Neural cell (in vitro differentiated cells): ENCODE measurements around the gene SBNO1.

Experiments used
- POLR2AphosphoS5 ChIP-seq: IDR thresholded peaks from 2 replicates; pipeline ENCODE4 v1.6.1; 2012
- SMC3 ChIP-seq: fragments of 450-650 bp; conservative IDR thresholded peaks from 2 replicates; pipeline ENCODE4 v1.6.1; 2014; ENCODE audit warnings: antibody characterized with exemption, mild to moderate bottlenecking, moderate library complexity; ENCODE audit not compliant: poor library complexity
- TF ChIP-seq, protein P1 (sequence below): fragments of 450-650 bp; IDR thresholded peaks from 2 replicates; pipeline ENCODE4 v1.5.1; 2014; ENCODE audit warnings: antibody characterized with exemption, mild to moderate bottlenecking, moderate library complexity; ENCODE audit not compliant: poor library complexity, severe bottlenecking

DNA sequence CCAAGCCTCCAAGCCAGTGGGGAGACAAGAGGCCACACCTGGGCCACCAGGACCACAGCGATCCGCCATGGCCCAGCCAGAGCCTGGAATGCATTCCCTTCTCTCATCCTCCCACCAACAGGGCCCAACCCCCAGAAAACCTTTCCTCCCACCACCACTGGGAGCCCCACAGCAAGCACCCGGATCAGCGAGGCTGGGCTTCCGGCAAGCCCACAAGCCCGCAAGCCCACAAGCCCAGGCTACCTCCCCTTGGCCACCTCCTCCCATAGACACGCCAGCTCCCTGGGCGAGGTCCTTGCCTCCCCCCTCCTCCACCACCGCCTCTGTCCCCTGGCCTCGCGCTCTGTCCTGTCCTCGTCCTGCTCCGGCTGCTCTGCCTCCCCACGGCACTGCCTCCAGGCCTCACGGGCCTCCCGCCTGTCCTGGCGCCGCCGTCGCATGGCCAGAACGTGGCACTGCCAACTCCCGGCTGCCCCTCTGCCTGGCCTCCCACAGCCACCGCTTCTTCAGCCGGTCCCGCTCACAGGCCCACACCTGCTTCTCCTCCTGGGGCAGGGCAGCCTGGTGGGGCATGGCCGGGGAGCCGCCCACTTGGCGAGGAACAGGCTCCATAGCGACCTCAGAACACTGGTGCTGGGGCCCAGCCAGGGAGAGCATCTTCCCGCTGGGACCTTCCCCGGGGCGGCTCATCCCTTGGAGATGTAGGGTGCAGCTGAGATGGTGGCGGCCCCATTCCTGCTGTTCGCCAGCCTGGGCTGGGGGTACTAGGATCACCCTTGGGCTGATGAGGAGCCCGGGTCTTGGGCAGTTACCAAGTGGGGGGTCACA, 98.6 kb downstream of the SBNO1 start:
- TF ChIP-seq, protein P1, sequence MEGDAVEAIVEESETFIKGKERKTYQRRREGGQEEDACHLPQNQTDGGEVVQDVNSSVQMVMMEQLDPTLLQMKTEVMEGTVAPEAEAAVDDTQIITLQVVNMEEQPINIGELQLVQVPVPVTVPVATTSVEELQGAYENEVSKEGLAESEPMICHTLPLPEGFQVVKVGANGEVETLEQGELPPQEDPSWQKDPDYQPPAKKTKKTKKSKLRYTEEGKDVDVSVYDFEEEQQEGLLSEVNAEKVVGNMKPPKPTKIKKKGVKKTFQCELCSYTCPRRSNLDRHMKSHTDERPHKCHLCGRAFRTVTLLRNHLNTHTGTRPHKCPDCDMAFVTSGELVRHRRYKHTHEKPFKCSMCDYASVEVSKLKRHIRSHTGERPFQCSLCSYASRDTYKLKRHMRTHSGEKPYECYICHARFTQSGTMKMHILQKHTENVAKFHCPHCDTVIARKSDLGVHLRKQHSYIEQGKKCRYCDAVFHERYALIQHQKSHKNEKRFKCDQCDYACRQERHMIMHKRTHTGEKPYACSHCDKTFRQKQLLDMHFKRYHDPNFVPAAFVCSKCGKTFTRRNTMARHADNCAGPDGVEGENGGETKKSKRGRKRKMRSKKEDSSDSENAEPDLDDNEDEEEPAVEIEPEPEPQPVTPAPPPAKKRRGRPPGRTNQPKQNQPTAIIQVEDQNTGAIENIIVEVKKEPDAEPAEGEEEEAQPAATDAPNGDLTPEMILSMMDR = no peak
- TF ChIP-seq SMC3 (no peak), POLR2AphosphoS5 (no peak)
